ENCODE results near the gene SIK2.

DNA sequence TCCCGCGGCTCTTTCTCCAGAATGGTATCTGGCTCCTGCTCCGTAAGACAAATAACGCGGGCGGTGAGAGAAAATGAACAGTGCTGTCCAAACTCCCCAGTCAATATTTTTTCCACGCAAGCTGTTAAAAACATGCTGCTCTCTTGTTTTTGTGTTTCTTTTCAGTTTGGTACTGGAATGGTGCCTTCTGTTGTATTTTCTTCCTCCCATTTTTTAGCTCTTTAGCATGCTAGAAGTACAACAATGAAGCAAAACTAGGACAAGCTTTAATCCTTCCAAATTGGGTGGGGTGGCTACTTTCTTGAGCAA lies 164.5 kb downstream of the SIK2 start:
- TF ChIP-seq CTCF (IDR thresholded peaks at IDR 0.05) (no peak), EZH2 (IDR thresholded peaks at IDR 0.05; ENCODE audit: borderline replicate concordance, insufficient read depth, low read depth, low read length, poor library complexity, severe bottlenecking) (no peak)
